Activated CD8-positive, alpha-beta T cell treated with anti-CD3 and anti-CD28 coated beads for 36 hours (primary cell): ENCODE data around the gene MTERF2. TPM values are rescaled to one million over a fixed set of nuclear protein-coding genes. Genes with fewer than 3 reads are reported as not detected.

ENCODE experiments used
- ATAC-seq: fragments of 200-7000 bp; cut with Tn5 transposase; one replicate; pipeline ENCODE4 v1.10.0; 2021; ENCODE audit warnings: mild to moderate bottlenecking, moderate library complexity
- CTCF ChIA-PET: fragments of 350-600 bp; sonication (Branson Sonifier 250); formaldehyde crosslinking; loops from one replicate; lab custom pipeline; 2021; ENCODE audit warnings: antibody characterized with exemption; lab: Charles Lee
- POLR2A ChIA-PET: fragments of 350-600 bp; sonication (Branson Sonifier 250); formaldehyde crosslinking; loops from one replicate; lab custom pipeline; 2021; ENCODE audit warnings: antibody characterized with exemption; lab: Charles Lee
- DNase-seq: peaks from one replicate; pipeline ENCODE4 v3.0.0-alpha.2; 2020
- H3K27ac Mint-ChIP-seq: one replicate; pipeline ENCODE4 v1.8.0; 2021; ENCODE audit warnings: mild to moderate bottlenecking, mixed read lengths
- H3K27me3 Mint-ChIP-seq: one replicate; pipeline ENCODE4 v1.8.0; 2021; ENCODE audit warnings: mixed read lengths
- H3K36me3 Mint-ChIP-seq: one replicate; pipeline ENCODE4 v1.8.0; 2021; ENCODE audit warnings: low read depth, mixed read lengths
- H3K4me1 Mint-ChIP-seq: one replicate; pipeline ENCODE4 v1.8.0; 2021; ENCODE audit warnings: low read depth, mixed read lengths
- H3K4me3 Mint-ChIP-seq: one replicate; pipeline ENCODE4 v1.8.0; 2021; ENCODE audit warnings: mild to moderate bottlenecking, moderate library complexity, mixed read lengths
- H3K9me3 Mint-ChIP-seq: one replicate; pipeline ENCODE4 v1.8.0; 2021; ENCODE audit warnings: mixed read lengths
- CTCF ChIP-seq: fragments of 200-600 bp; IDR thresholded peaks from one replicate; pipeline ENCODE4 v1.8.0; 2022; ENCODE audit warnings: antibody characterized with exemption, mild to moderate bottlenecking
- intact Hi-C: fragments of 100-400 bp; cut with micrococcal nuclease; formaldehyde crosslinking; loops from one replicate; pipeline ENCODE4 v1.10.0; 2022
- total RNA-seq, 2 experiments: library from RNA; stranded (reverse); gene quantifications; one replicate each; pipeline ENCODE4 v1.2.3, GENCODE V29; 2021

MTERF2 gene, protein sequence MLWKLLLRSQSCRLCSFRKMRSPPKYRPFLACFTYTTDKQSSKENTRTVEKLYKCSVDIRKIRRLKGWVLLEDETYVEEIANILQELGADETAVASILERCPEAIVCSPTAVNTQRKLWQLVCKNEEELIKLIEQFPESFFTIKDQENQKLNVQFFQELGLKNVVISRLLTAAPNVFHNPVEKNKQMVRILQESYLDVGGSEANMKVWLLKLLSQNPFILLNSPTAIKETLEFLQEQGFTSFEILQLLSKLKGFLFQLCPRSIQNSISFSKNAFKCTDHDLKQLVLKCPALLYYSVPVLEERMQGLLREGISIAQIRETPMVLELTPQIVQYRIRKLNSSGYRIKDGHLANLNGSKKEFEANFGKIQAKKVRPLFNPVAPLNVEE
- total RNA-seq: 1 to 10 TPM; 4.8 to 5.9 TPM

DNA sequence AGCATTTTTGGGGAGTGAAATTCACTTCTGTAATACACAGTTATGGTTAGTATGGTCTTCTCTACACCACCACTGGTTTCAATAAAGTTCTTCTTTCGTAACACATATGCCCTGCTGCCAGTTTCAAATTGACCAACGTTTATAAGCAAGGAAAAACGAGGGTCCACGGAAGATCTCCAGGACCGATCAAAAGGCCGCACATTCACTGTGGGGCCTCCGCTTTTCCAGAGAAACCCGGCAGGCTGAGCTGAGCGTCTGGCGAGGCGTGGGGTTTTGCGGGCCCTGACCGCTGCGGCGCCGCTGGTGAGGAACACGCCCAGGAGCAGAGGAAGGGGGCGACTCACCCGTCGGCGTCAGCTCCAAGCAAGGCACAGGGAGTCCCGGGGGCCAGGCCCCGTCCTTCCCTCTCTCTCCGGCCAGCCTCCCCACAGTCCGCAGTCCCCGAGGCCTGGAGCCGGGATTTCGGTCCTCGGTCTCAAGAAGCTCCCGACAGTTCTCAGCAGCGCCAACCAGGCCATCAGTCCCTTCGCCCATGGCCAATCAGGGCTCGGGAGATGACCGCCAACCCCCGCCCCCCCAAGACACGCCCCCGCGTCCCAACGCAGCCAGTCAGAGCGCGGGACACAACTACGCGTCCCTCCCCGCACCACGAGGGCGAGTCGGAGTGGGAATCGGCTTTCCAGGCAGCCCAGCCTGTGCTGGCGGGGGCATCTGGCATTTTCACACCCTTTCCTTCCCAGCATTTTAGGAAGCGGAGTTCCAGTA is at the start of gene MTERF2:
Gene MTERF2, minus strand, starts transcription at position 522 of the 765 bp plus-strand sequence. CDS start 8,432 bp downstream, outside the sequence.
- H3K27me3 Mint-ChIP-seq: no peaks in the 10 kb centered on the region
- H3K36me3 Mint-ChIP-seq: peaks cover 24% of the 10 kb centered on the region
- ATAC-seq (peak; percentile 98), DNase-seq (peak; percentile 86)
- H3K9me3 Mint-ChIP-seq: peaks cover 16% of the 10 kb centered on the region
- intact Hi-C loops: loop anchor here (10.0 kb wide), 1 partner anchor 108 kb away; the partner anchor contains the start of gene CRY1
- TF ChIP-seq CTCF: no peak
- ChIA-PET CTCF (interaction anchor here (1.1 to 1.3 kb wide), 2 partner anchors 31 to 118 kb away, joined by 4 read pairs; partner anchors contain the start of gene TMEM263), POLR2A (interaction anchor here (0.9 to 3.4 kb wide), 3 partner anchors 12 to 31 kb away, joined by 3 to 11 read pairs (median 3); partner anchors contain the start of gene TMEM263)
- peak within 1 kb of the TSS; percentile 85 for H3K27ac Mint-ChIP-seq
- H3K4me1 Mint-ChIP-seq: peaks cover 38% of the 10 kb centered on the region
- H3K4me3 Mint-ChIP-seq: peak within 1 kb of the TSS; percentile 90

GRCh38 chr12:107035733-107036132 is 48.8 kb upstream of the MTERF2 start:
- peaks cover 24% of the 10 kb centered on the region for H3K36me3 Mint-ChIP-seq
- peaks cover 3% of the 10 kb centered on the region for H3K9me3 Mint-ChIP-seq
- DNase-seq (no peak), ATAC-seq (no peak)
- intact Hi-C loops: no loop called here
- peaks cover 27% of the 10 kb centered on the region for H3K4me1 Mint-ChIP-seq
- TF ChIP-seq CTCF: no peak
- no peak overlapping the region for H3K4me3 Mint-ChIP-seq
- no peaks in the 10 kb centered on the region for H3K27me3 Mint-ChIP-seq
- ChIA-PET CTCF (interaction anchor here (0.7 kb wide), 1 partner anchor 22 kb away, joined by 3 read pairs; no protein-coding TSS in a partner anchor), POLR2A (interaction anchor here (0.6 kb wide), 1 partner anchor 686 kb away, joined by 3 read pairs; no protein-coding TSS in a partner anchor)
- no peak overlapping the region for H3K27ac Mint-ChIP-seq

DNA sequence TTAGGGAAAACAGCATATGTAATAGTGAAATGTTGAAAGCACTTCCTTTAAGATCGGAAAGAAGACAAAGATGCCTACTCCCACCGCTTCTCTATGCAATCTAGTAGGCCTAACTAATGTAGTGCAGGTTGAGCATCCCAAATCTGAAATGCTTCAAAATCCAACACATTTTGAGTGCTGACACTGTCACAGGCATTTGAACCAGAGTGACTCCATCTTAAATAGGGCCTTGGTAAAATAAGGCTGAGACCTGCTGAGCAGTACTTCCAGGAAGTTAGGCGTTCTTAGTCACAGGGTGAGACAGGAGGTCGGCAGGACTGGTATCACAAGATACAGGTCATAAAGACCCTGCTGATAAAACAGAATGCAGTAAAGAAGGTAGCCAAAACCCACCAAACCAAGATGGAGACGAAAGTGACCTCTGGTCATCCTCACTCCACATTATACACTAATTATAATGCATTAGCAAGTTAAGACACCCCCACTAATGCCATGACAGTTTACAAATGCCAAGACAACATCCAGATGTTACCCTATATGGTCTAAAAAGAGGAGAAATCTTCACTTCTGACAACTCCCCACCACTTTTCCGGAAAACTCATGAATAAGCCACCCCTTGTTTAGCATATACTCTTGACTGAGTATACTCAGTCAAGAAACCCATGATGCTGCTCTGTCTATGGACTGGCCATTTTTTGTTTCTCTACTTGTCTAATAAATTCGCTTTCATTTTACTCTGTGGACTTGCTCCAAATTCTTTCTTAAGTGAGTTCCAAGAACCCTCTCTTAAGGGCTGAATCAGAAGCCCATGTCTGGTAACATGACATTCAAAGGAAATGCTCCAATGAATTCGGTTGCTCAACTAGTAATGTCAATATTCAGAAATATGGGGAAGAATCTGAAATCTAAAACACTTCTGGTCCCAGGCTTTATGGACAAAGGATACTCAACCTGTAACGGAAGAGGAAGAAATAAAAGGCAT is 47.1 kb upstream of the MTERF2 start:
- H3K27ac Mint-ChIP-seq: no peak overlapping the region
- ATAC-seq (no peak), DNase-seq (no peak)
- H3K27me3 Mint-ChIP-seq: no peaks in the 10 kb centered on the region
- H3K4me3 Mint-ChIP-seq: no peak overlapping the region
- intact Hi-C loops: no loop called here
- ChIA-PET CTCF (no interaction called here), POLR2A (no interaction called here)
- no peak for TF ChIP-seq CTCF
- H3K36me3 Mint-ChIP-seq: peaks cover 20% of the 10 kb centered on the region
- peaks cover 1% of the 10 kb centered on the region for H3K9me3 Mint-ChIP-seq
- H3K4me1 Mint-ChIP-seq: peaks cover 32% of the 10 kb centered on the region

DNA sequence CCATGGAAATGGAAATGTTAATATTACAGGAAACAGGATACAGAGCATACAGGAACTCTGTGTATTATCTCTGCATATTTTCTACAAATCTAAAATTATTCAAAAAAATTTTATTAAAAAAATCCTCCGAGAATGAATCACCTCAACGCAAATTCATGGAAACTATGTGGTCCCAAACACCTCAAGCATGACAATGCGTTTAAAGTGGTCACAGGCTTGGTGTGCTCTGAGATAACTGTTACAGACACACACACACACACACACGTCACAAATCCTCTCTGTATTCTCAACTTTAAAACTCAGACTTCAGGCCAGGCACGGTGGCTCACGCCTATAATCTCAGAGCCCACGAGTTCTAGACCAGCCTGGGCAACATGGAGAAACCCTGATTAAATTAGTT is 45.3 kb upstream of the MTERF2 start:
- Mint-ChIP-seq H3K9me3 (peaks cover 1% of the 10 kb centered on the region), H3K4me3 (no peak overlapping the region), H3K4me1 (peaks cover 31% of the 10 kb centered on the region), H3K36me3 (peaks cover 12% of the 10 kb centered on the region), H3K27me3 (no peaks in the 10 kb centered on the region), H3K27ac (no peak overlapping the region)
- ATAC-seq: no peak
- intact Hi-C loops: no loop called here
- DNase-seq: no peak
- ChIA-PET CTCF (no interaction called here), POLR2A (no interaction called here)
- no peak for TF ChIP-seq CTCF
